Colonic mucosa (tissue), 4 donors: ENCODE results near the gene FIP1L1. TPM values are rescaled to one million over a fixed set of nuclear protein-coding genes. Genes with fewer than 3 reads are reported as not detected.

ENCODE experiments used
- DNase-seq: peaks from one replicate; pipeline ENCODE4 v3.0.0-alpha.2; 2020
- H3K27ac ChIP-seq: fragments of 200-600 bp; one replicate; pipeline ENCODE4 v1.8.0; 2021
- H3K27me3 ChIP-seq: fragments of 200-600 bp; one replicate; pipeline ENCODE4 v1.8.0; 2021
- H3K36me3 ChIP-seq: fragments of 200-600 bp; one replicate; pipeline ENCODE4 v1.8.0; 2021
- H3K4me1 ChIP-seq: fragments of 200-600 bp; one replicate; pipeline ENCODE4 v1.8.0; 2021; ENCODE audit warnings: mild to moderate bottlenecking
- H3K4me3 ChIP-seq: fragments of 200-600 bp; one replicate; pipeline ENCODE4 v1.8.0; 2021
- H3K9ac ChIP-seq, 2 donors: one replicate each; pipeline ENCODE4 v1.7.0; 2013; ENCODE audit warnings: control low read depth in 2 of 2, low read depth in 2 of 2, low read length in 2 of 2
- H3K9me3 ChIP-seq: fragments of 200-600 bp; one replicate; pipeline ENCODE4 v1.8.0; 2021
- intact Hi-C: fragments of 100-400 bp; cut with DNase I; formaldehyde crosslinking; loops from one replicate; pipeline ENCODE4 v1.14.1; 2022
- total RNA-seq, 2 donors: library from RNA; stranded (reverse); fragmentation: NEBNext Ultra II Directional in 1 of 2; extraction: Animal tissue kit (Norgen Biotek cat#: 25700) in 1 of 2; gene quantifications; one replicate each; pipeline ENCODE4 v1.2.1, GENCODE V29; 2021
- TF ChIP-seq, protein P1 (sequence below): fragments of 200-600 bp; IDR thresholded peaks from one replicate; pipeline ENCODE4 v1.8.0; 2022; ENCODE audit warnings: antibody characterized with exemption, mild to moderate bottlenecking
- donor health status: healthy.
- donor health status: DM: no; HTN: no; CAD: no.
- donor health status: DM: no; HTN: no; CAD: no.

Gene FIP1L1
- total RNA-seq, 2 donors from 2014 or later = 38.8 to 46.6 TPM

DNA sequence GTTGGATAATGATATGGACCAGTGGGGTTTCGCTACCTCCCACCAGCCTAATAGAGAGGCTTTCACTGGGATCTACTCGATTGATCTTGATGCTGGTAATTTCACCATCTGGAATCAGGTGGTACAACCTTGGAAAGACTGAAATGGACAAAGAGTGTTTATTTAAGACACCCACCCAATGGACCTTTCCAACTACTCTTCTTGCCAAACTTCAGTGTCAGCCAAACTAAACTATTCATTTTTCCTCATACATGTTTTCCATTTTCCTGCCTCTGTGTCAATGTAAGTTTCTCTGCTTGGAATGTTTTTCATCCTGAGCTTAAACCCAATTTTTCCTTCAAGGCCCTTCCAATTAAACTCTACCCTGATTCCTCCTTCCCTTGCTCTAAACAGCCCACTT is 121.3 kb downstream of the FIP1L1 start:
- Histone ChIP-seq H3K4me3 (no peak overlapping the region), H3K27me3 (no peaks in the 10 kb centered on the region), H3K4me1 (no peaks in the 10 kb centered on the region), H3K36me3 (no peaks in the 10 kb centered on the region), H3K9me3 (no peaks in the 10 kb centered on the region), H3K9ac (no peak overlapping the region), H3K27ac (no peak overlapping the region)
- intact Hi-C loops = loop anchor here (10.0 kb wide), 3 partner anchors 56 to 736 kb away; no protein-coding TSS in a partner anchor
- DNase-seq = no peak
- TF ChIP-seq, protein P1, sequence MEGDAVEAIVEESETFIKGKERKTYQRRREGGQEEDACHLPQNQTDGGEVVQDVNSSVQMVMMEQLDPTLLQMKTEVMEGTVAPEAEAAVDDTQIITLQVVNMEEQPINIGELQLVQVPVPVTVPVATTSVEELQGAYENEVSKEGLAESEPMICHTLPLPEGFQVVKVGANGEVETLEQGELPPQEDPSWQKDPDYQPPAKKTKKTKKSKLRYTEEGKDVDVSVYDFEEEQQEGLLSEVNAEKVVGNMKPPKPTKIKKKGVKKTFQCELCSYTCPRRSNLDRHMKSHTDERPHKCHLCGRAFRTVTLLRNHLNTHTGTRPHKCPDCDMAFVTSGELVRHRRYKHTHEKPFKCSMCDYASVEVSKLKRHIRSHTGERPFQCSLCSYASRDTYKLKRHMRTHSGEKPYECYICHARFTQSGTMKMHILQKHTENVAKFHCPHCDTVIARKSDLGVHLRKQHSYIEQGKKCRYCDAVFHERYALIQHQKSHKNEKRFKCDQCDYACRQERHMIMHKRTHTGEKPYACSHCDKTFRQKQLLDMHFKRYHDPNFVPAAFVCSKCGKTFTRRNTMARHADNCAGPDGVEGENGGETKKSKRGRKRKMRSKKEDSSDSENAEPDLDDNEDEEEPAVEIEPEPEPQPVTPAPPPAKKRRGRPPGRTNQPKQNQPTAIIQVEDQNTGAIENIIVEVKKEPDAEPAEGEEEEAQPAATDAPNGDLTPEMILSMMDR = no peak

DNA sequence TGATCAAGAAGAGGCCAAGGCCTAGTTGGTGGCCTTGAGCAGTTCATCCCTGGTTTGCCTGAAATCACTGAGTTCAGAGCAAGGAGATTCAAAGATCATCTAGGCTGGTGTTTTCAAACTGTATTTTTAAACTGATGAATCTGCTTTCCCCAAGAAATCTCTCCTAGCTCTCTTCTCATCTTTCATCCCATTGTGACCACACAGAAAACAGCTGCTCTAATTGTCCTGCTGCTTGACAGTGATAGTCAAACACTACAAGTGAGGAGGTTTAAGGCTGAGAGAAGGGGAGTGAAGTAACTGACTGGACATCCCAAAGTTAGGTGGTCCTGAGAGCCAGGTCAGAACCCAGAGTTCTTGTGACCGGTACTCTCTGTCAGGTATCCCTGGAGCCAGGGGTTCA is 122.3 kb downstream of the FIP1L1 start:
- no peak overlapping the region for H3K27ac ChIP-seq
- DNase-seq = no peak
- no peak overlapping the region for H3K4me3 ChIP-seq
- H3K9ac ChIP-seq = no peak overlapping the region
- H3K36me3 ChIP-seq = no peaks in the 10 kb centered on the region
- TF ChIP-seq, protein P1 = no peak
- H3K9me3 ChIP-seq = no peaks in the 10 kb centered on the region
- H3K4me1 ChIP-seq = no peaks in the 10 kb centered on the region
- intact Hi-C loops = loop anchor here (10.0 kb wide), 3 partner anchors 55 to 735 kb away; no protein-coding TSS in a partner anchor
- H3K27me3 ChIP-seq = no peaks in the 10 kb centered on the region

DNA sequence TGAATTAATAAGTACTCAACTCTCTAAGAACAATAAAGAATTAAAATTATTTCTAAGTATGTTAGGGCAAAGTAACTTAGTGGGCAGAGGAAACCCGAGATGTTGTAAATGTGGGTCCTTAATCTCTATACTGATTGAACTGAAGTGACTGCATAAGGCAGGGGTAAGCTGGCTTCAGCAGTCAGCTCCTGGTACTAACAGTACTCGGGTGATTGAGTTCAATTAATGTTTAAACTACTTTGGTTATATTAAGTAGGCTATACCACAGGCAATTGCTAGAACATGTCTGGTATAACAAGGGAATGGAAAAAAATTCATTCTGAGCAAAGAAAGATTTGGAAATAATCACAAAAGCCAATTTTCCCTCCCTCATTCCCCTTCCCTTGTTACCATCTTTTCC is 123.1 kb downstream of the FIP1L1 start:
- H3K27ac ChIP-seq = no peak overlapping the region
- H3K4me3 ChIP-seq = no peak overlapping the region
- no peaks in the 10 kb centered on the region for H3K36me3 ChIP-seq
- intact Hi-C loops = no loop called here
- no peaks in the 10 kb centered on the region for H3K27me3 ChIP-seq
- H3K9me3 ChIP-seq = no peaks in the 10 kb centered on the region
- no peak overlapping the region for H3K9ac ChIP-seq
- H3K4me1 ChIP-seq = no peaks in the 10 kb centered on the region
- DNase-seq = no peak
- TF ChIP-seq, protein P1 = no peak

DNA sequence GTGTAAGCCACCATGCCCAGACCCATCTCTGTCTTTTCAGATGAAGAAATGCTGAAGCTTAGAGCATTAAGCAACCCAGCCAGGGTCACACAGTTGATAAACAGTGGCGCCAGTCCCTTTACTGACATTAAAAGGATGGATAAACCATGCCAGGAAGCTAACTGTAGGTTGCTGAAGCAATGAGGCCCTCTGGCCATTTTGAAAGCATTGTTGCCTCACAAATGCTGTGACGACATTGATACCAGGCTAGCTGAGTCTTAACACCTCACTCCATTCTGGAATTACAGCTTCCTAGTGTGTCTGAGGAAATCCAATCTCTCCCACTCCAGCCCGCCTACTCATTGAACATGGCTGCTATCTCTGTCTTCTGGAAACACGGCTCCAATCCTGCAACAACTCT is 124.1 kb downstream of the FIP1L1 start:
- H3K27ac ChIP-seq = no peak overlapping the region
- no peak for DNase-seq
- no peaks in the 10 kb centered on the region for H3K9me3 ChIP-seq
- no peak overlapping the region for H3K9ac ChIP-seq
- H3K36me3 ChIP-seq = no peaks in the 10 kb centered on the region
- no peak overlapping the region for H3K4me3 ChIP-seq
- intact Hi-C loops = no loop called here
- no peaks in the 10 kb centered on the region for H3K27me3 ChIP-seq
- H3K4me1 ChIP-seq = no peaks in the 10 kb centered on the region
- TF ChIP-seq, protein P1 = no peak

DNA sequence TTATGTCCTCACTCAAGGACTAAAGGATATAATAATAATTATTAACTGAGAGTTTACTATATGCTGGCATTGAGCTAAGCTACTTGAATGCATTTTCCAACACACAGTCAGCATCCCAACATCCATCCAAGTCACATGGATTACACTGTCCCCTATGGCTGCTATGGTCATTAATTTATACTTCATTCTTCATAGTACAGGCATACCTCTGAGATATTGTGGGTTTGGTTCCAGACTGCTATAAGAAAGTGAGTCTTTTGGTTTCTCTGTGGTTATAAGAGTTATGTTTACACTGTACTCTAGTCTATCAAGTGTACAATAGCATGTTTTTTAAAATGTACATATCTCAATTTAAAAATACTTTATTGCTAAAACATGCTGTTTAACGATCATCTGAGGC is 124.7 kb downstream of the FIP1L1 start:
- Histone ChIP-seq H3K27me3 (no peaks in the 10 kb centered on the region), H3K4me1 (no peaks in the 10 kb centered on the region), H3K4me3 (no peak overlapping the region), H3K9ac (no peak overlapping the region), H3K9me3 (no peaks in the 10 kb centered on the region), H3K36me3 (no peaks in the 10 kb centered on the region), H3K27ac (no peak overlapping the region)
- intact Hi-C loops = no loop called here
- TF ChIP-seq, protein P1 = no peak
- DNase-seq = no peak
